ENCODE data around the gene MTPN.

The MTPN gene

GRCh38 chr7:135919071-135919841, 57.9 kb downstream of the MTPN start:
- Histone ChIP-seq H3K36me3 (ENCODE audit: control insufficient read depth in 1 of 2, insufficient read depth in 2 of 2, low read length in 2 of 2) (no peaks in the 10 kb centered on the region), H3K4me3 (ENCODE audit: low read depth in 1 of 2, low read length in 2 of 2) (no peak overlapping the region), H3K27ac (ENCODE audit: low read length) (no peak overlapping the region), H3K4me1 (ENCODE audit: control insufficient read depth in 1 of 2, insufficient read depth in 2 of 2, low read length in 2 of 2) (no peaks in the 10 kb centered on the region), H3K9me3 (ENCODE audit: control insufficient read depth in 1 of 2, low read length in 2 of 2) (no peaks in the 10 kb centered on the region), H3K27me3 (ENCODE audit: low read depth, low read length) (no peaks in the 10 kb centered on the region)

GRCh38 chr7:135918134-135918533, 59.0 kb downstream of the MTPN start:
- Histone ChIP-seq H3K27me3 (ENCODE audit: low read depth, low read length) (no peaks in the 10 kb centered on the region), H3K36me3 (ENCODE audit: control insufficient read depth in 1 of 2, insufficient read depth in 2 of 2, low read length in 2 of 2) (no peaks in the 10 kb centered on the region), H3K4me3 (ENCODE audit: low read depth in 1 of 2, low read length in 2 of 2) (no peak overlapping the region), H3K9me3 (ENCODE audit: control insufficient read depth in 1 of 2, low read length in 2 of 2) (no peaks in the 10 kb centered on the region), H3K27ac (ENCODE audit: low read length) (no peak overlapping the region), H3K4me1 (ENCODE audit: control insufficient read depth in 1 of 2, insufficient read depth in 2 of 2, low read length in 2 of 2) (no peaks in the 10 kb centered on the region)

GRCh38 chr7:135917721-135918120, 59.4 kb downstream of the MTPN start:
- H3K27me3 ChIP-seq (ENCODE audit: low read depth, low read length), result no peaks in the 10 kb centered on the region
- no peaks in the 10 kb centered on the region for H3K4me1 ChIP-seq (ENCODE audit: control insufficient read depth in 1 of 2, insufficient read depth in 2 of 2, low read length in 2 of 2)
- H3K36me3 ChIP-seq (ENCODE audit: control insufficient read depth in 1 of 2, insufficient read depth in 2 of 2, low read length in 2 of 2), result no peaks in the 10 kb centered on the region
- no peak overlapping the region for H3K27ac ChIP-seq (ENCODE audit: low read length)
- no peaks in the 10 kb centered on the region for H3K9me3 ChIP-seq (ENCODE audit: control insufficient read depth in 1 of 2, low read length in 2 of 2)
- H3K4me3 ChIP-seq (ENCODE audit: low read depth in 1 of 2, low read length in 2 of 2), result no peak overlapping the region

- Histone ChIP-seq H3K4me1 (ENCODE audit: control insufficient read depth in 1 of 2, insufficient read depth in 2 of 2, low read length in 2 of 2) (no peaks in the 10 kb centered on the region), H3K27me3 (ENCODE audit: low read depth, low read length) (no peaks in the 10 kb centered on the region), H3K4me3 (ENCODE audit: low read depth in 1 of 2, low read length in 2 of 2) (no peak overlapping the region), H3K36me3 (ENCODE audit: control insufficient read depth in 1 of 2, insufficient read depth in 2 of 2, low read length in 2 of 2) (no peaks in the 10 kb centered on the region), H3K27ac (ENCODE audit: low read length) (no peak overlapping the region), H3K9me3 (ENCODE audit: control insufficient read depth in 1 of 2, low read length in 2 of 2) (no peaks in the 10 kb centered on the region)
Observed at GRCh38 chr7:135914346-135914745, 62.8 kb downstream of the MTPN start.

- H3K27me3 ChIP-seq (ENCODE audit: low read depth, low read length), result no peaks in the 10 kb centered on the region
- H3K4me3 ChIP-seq (ENCODE audit: low read depth in 1 of 2, low read length in 2 of 2), result no peak overlapping the region
- H3K27ac ChIP-seq (ENCODE audit: low read length), result no peak overlapping the region
- no peaks in the 10 kb centered on the region for H3K9me3 ChIP-seq (ENCODE audit: control insufficient read depth in 1 of 2, low read length in 2 of 2)
- no peaks in the 10 kb centered on the region for H3K36me3 ChIP-seq (ENCODE audit: control insufficient read depth in 1 of 2, insufficient read depth in 2 of 2, low read length in 2 of 2)
- no peaks in the 10 kb centered on the region for H3K4me1 ChIP-seq (ENCODE audit: control insufficient read depth in 1 of 2, insufficient read depth in 2 of 2, low read length in 2 of 2)
Observed at GRCh38 chr7:135913404-135913803, 63.8 kb downstream of the MTPN start.

- H3K36me3 ChIP-seq (ENCODE audit: control insufficient read depth in 1 of 2, insufficient read depth in 2 of 2, low read length in 2 of 2), result no peaks in the 10 kb centered on the region
- no peak overlapping the region for H3K27ac ChIP-seq (ENCODE audit: low read length)
- no peaks in the 10 kb centered on the region for H3K9me3 ChIP-seq (ENCODE audit: control insufficient read depth in 1 of 2, low read length in 2 of 2)
- H3K4me1 ChIP-seq (ENCODE audit: control insufficient read depth in 1 of 2, insufficient read depth in 2 of 2, low read length in 2 of 2), result no peaks in the 10 kb centered on the region
- H3K4me3 ChIP-seq (ENCODE audit: low read depth in 1 of 2, low read length in 2 of 2), result no peak overlapping the region
- H3K27me3 ChIP-seq (ENCODE audit: low read depth, low read length), result no peaks in the 10 kb centered on the region
Observed at GRCh38 chr7:135911099-135911498, 66.1 kb downstream of the MTPN start.

GRCh38 chr7:135910393-135911036, 66.6 kb downstream of the MTPN start:
- H3K36me3 ChIP-seq (ENCODE audit: control insufficient read depth in 1 of 2, insufficient read depth in 2 of 2, low read length in 2 of 2), result no peaks in the 10 kb centered on the region
- H3K27ac ChIP-seq (ENCODE audit: low read length), result no peak overlapping the region
- H3K4me3 ChIP-seq (ENCODE audit: low read depth in 1 of 2, low read length in 2 of 2), result no peak overlapping the region
- no peaks in the 10 kb centered on the region for H3K27me3 ChIP-seq (ENCODE audit: low read depth, low read length)
- no peaks in the 10 kb centered on the region for H3K4me1 ChIP-seq (ENCODE audit: control insufficient read depth in 1 of 2, insufficient read depth in 2 of 2, low read length in 2 of 2)
- H3K9me3 ChIP-seq (ENCODE audit: control insufficient read depth in 1 of 2, low read length in 2 of 2), result no peaks in the 10 kb centered on the region

- Histone ChIP-seq H3K4me3 (ENCODE audit: low read depth in 1 of 2, low read length in 2 of 2) (no peak overlapping the region), H3K27me3 (ENCODE audit: low read depth, low read length) (no peaks in the 10 kb centered on the region), H3K4me1 (ENCODE audit: control insufficient read depth in 1 of 2, insufficient read depth in 2 of 2, low read length in 2 of 2) (no peaks in the 10 kb centered on the region), H3K36me3 (ENCODE audit: control insufficient read depth in 1 of 2, insufficient read depth in 2 of 2, low read length in 2 of 2) (no peaks in the 10 kb centered on the region), H3K9me3 (ENCODE audit: control insufficient read depth in 1 of 2, low read length in 2 of 2) (no peaks in the 10 kb centered on the region), H3K27ac (ENCODE audit: low read length) (no peak overlapping the region)
Observed at GRCh38 chr7:135905858-135906257, 71.3 kb downstream of the MTPN start.

GRCh38 chr7:135905355-135905754, 71.8 kb downstream of the MTPN start:
- H3K27me3 ChIP-seq (ENCODE audit: low read depth, low read length), result no peaks in the 10 kb centered on the region

GRCh38 chr7:135904282-135904681, 72.9 kb downstream of the MTPN start:
- no peak overlapping the region for H3K27ac ChIP-seq (ENCODE audit: low read length)
- H3K27me3 ChIP-seq (ENCODE audit: low read depth, low read length), result no peaks in the 10 kb centered on the region
- no peaks in the 10 kb centered on the region for H3K4me1 ChIP-seq (ENCODE audit: control insufficient read depth in 1 of 2, insufficient read depth in 2 of 2, low read length in 2 of 2)
- no peaks in the 10 kb centered on the region for H3K9me3 ChIP-seq (ENCODE audit: control insufficient read depth in 1 of 2, low read length in 2 of 2)
- H3K4me3 ChIP-seq (ENCODE audit: low read depth in 1 of 2, low read length in 2 of 2), result no peak overlapping the region
- H3K36me3 ChIP-seq (ENCODE audit: control insufficient read depth in 1 of 2, insufficient read depth in 2 of 2, low read length in 2 of 2), result no peaks in the 10 kb centered on the region

More at GRCh38 chr7:135905355-135905754, 71.8 kb downstream of the MTPN start:
- Histone ChIP-seq H3K4me3 (ENCODE audit: low read depth in 1 of 2, low read length in 2 of 2) (no peak overlapping the region), H3K4me1 (ENCODE audit: control insufficient read depth in 1 of 2, insufficient read depth in 2 of 2, low read length in 2 of 2) (no peaks in the 10 kb centered on the region), H3K36me3 (ENCODE audit: control insufficient read depth in 1 of 2, insufficient read depth in 2 of 2, low read length in 2 of 2) (no peaks in the 10 kb centered on the region), H3K27ac (ENCODE audit: low read length) (no peak overlapping the region), H3K9me3 (ENCODE audit: control insufficient read depth in 1 of 2, low read length in 2 of 2) (no peaks in the 10 kb centered on the region)

GRCh38 chr7:135901585-135902540, 75.3 kb downstream of the MTPN start:
- no peak overlapping the region for H3K4me3 ChIP-seq (ENCODE audit: low read depth in 1 of 2, low read length in 2 of 2)
- no peaks in the 10 kb centered on the region for H3K27me3 ChIP-seq (ENCODE audit: low read depth, low read length)
- H3K9me3 ChIP-seq (ENCODE audit: control insufficient read depth in 1 of 2, low read length in 2 of 2), result no peaks in the 10 kb centered on the region
- H3K36me3 ChIP-seq (ENCODE audit: control insufficient read depth in 1 of 2, insufficient read depth in 2 of 2, low read length in 2 of 2), result no peaks in the 10 kb centered on the region
- no peak overlapping the region for H3K27ac ChIP-seq (ENCODE audit: low read length)
- H3K4me1 ChIP-seq (ENCODE audit: control insufficient read depth in 1 of 2, insufficient read depth in 2 of 2, low read length in 2 of 2), result no peaks in the 10 kb centered on the region

Measured in muscle layer of duodenum (tissue), 2 donors.